H9 (cell line): ENCODE results near the gene DGKB. TPM values are rescaled to one million over a fixed set of nuclear protein-coding genes. Genes with fewer than 3 reads are reported as not detected.

Experiments used
- DNase-seq: peaks from one replicate; pipeline ENCODE4 v3.0.0-alpha.2; 2017
- H2AFZ ChIP-seq: one replicate; pipeline ENCODE4 v1.6.1; 2013; ENCODE audit warnings: mild to moderate bottlenecking, low read length, control low read depth, moderate library complexity
- H2AK5ac ChIP-seq: 2 replicates; pipeline ENCODE4 v1.6.1; 2013; ENCODE audit warnings: low read length, control low read depth, mixed read lengths; ENCODE audit not compliant: insufficient read length
- H2BK120ac ChIP-seq: one replicate; pipeline ENCODE4 v1.6.1; 2013; ENCODE audit warnings: low read depth, mild to moderate bottlenecking, low read length, control low read depth, inconsistent platforms; ENCODE audit not compliant: poor library complexity, severe bottlenecking
- H2BK12ac ChIP-seq: 2 replicates; pipeline ENCODE4 v1.6.1; 2013; ENCODE audit warnings: low read length, control low read depth, mixed read lengths, low read depth; ENCODE audit not compliant: insufficient read length
- H2BK15ac ChIP-seq: 2 replicates; pipeline ENCODE4 v1.6.1; 2013; ENCODE audit warnings: low read depth, low read length, control low read depth
- H2BK20ac ChIP-seq: one replicate; pipeline ENCODE4 v1.6.1; 2013; ENCODE audit warnings: low read depth, mild to moderate bottlenecking, low read length, control low read depth, inconsistent platforms; ENCODE audit not compliant: poor library complexity, severe bottlenecking
- H2BK5ac ChIP-seq: 2 replicates; pipeline ENCODE4 v1.6.1; 2013; ENCODE audit warnings: low read length, control low read depth, mixed read lengths; ENCODE audit not compliant: insufficient read length
- H3K14ac ChIP-seq: 2 replicates; pipeline ENCODE4 v1.6.1; 2013; ENCODE audit warnings: low read length, control low read depth; ENCODE audit not compliant: insufficient read depth
- H3K18ac ChIP-seq: 2 replicates; pipeline ENCODE4 v1.6.1; 2013; ENCODE audit warnings: low read depth, mild to moderate bottlenecking, mixed read lengths, low read length, control low read depth; ENCODE audit not compliant: insufficient read length
- H3K23ac ChIP-seq: 2 replicates; pipeline ENCODE4 v1.6.1; 2013; ENCODE audit warnings: low read length, control low read depth, mixed read lengths, low read depth; ENCODE audit not compliant: insufficient read length
- H3K23me2 ChIP-seq: 2 replicates; pipeline ENCODE4 v1.6.1; 2013; ENCODE audit warnings: low read depth, mild to moderate bottlenecking, mixed read lengths, low read length, control low read depth; ENCODE audit not compliant: insufficient read length, poor library complexity, severe bottlenecking
- H3K27ac ChIP-seq: 2 replicates; pipeline ENCODE4 v1.5.1; 2013; ENCODE audit warnings: low read length, control low read depth, mixed read lengths, low read depth; ENCODE audit not compliant: insufficient read length
- H3K27me3 ChIP-seq: 2 replicates; pipeline ENCODE4 v1.6.1; 2013; ENCODE audit warnings: low read length, control low read depth, inconsistent platforms; ENCODE audit not compliant: insufficient read depth
- H3K4ac ChIP-seq: 2 replicates; pipeline ENCODE4 v1.6.1; 2013; ENCODE audit warnings: low read depth, mild to moderate bottlenecking, control low read depth, inconsistent platforms, low read length, moderate library complexity
- H3K4me1 ChIP-seq: 2 replicates; pipeline ENCODE4 v1.6.1; 2013; ENCODE audit warnings: low read length, control low read depth, inconsistent platforms; ENCODE audit not compliant: insufficient read depth
- H3K4me2 ChIP-seq: 2 replicates; pipeline ENCODE4 v1.6.1; 2013; ENCODE audit warnings: low read length, control low read depth, mixed read lengths; ENCODE audit not compliant: insufficient read length, insufficient read depth
- H3K56ac ChIP-seq: 2 replicates; pipeline ENCODE4 v1.6.1; 2013; ENCODE audit warnings: low read depth, mild to moderate bottlenecking, mixed read lengths, low read length, control low read depth; ENCODE audit not compliant: insufficient read length
- H3K79me1 ChIP-seq: 2 replicates; pipeline ENCODE4 v1.6.1; 2013; ENCODE audit warnings: low read depth, mild to moderate bottlenecking, moderate library complexity, low read length, control low read depth, inconsistent platforms; ENCODE audit not compliant: insufficient read depth, poor library complexity, severe bottlenecking
- H3K79me2 ChIP-seq: 2 replicates; pipeline ENCODE4 v1.6.1; 2013; ENCODE audit warnings: low read length, control low read depth, inconsistent platforms; ENCODE audit not compliant: insufficient read depth
- H3K9ac ChIP-seq: 2 replicates; pipeline ENCODE4 v1.6.1; 2013; ENCODE audit warnings: low read length, control low read depth, mixed read lengths; ENCODE audit not compliant: insufficient read length; ENCODE audit errors: extremely low read depth
- H3K9me3 ChIP-seq: one replicate; pipeline ENCODE4 v1.6.1; 2013; ENCODE audit warnings: low read depth, low read length, inconsistent platforms; ENCODE audit not compliant: control insufficient read depth
- H3T11ph ChIP-seq: one replicate; pipeline ENCODE4 v1.6.1; 2013; ENCODE audit warnings: mild to moderate bottlenecking, low read length, control low read depth, inconsistent platforms
- H4K20me1 ChIP-seq: one replicate; pipeline ENCODE4 v1.6.1; 2013; ENCODE audit not compliant: control insufficient read depth, insufficient read length, insufficient read depth
- H4K5ac ChIP-seq: 2 replicates; pipeline ENCODE4 v1.6.1; 2013; ENCODE audit warnings: low read depth, mild to moderate bottlenecking, mixed read lengths, low read length, control low read depth; ENCODE audit not compliant: insufficient read length
- H4K8ac ChIP-seq: replicated peaks from 2 replicates; pipeline ENCODE4 v1.6.1; 2013; ENCODE audit warnings: low read length, control low read depth, mixed read lengths, low read depth; ENCODE audit not compliant: insufficient read length
- H4K91ac ChIP-seq: 2 replicates; pipeline ENCODE4 v1.6.1; 2013; ENCODE audit warnings: low read depth, mild to moderate bottlenecking, moderate library complexity, mixed read lengths, low read length, control low read depth; ENCODE audit not compliant: insufficient read length
- H3K27ac Mint-ChIP-seq, 3 experiments: 2 replicates in 2 of 3; 3 replicates in 1 of 3; pipeline ENCODE4 v1.8.0; 2020 to 2021; ENCODE audit warnings: mixed read lengths in 3 of 3, mild to moderate bottlenecking in 1 of 3, moderate library complexity in 1 of 3
- H3K27me3 Mint-ChIP-seq: 2 replicates; pipeline ENCODE4 v1.8.0; 2021; ENCODE audit warnings: low read depth, mild to moderate bottlenecking, moderate library complexity, mixed read lengths
- H3K36me3 Mint-ChIP-seq, 3 experiments: 2 replicates in 2 of 3; 3 replicates in 1 of 3; pipeline ENCODE4 v1.8.0; 2020 to 2021; ENCODE audit warnings: low read depth in 3 of 3, mixed read lengths in 3 of 3; ENCODE audit not compliant: insufficient read depth in 1 of 3
- H3K4me1 Mint-ChIP-seq, 2 experiments: 2 replicates each; pipeline ENCODE4 v1.8.0; 2020; ENCODE audit warnings: mixed read lengths in 2 of 2
- H3K4me3 Mint-ChIP-seq, 2 experiments: 2 replicates in 1 of 2; 3 replicates in 1 of 2; pipeline ENCODE4 v1.8.0; 2020 to 2021; ENCODE audit warnings: mild to moderate bottlenecking in 2 of 2, mixed read lengths in 2 of 2, moderate library complexity in 1 of 2
- H3K9me3 Mint-ChIP-seq, 2 experiments: 2 replicates in 1 of 2; 3 replicates in 1 of 2; pipeline ENCODE4 v1.8.0; 2020; ENCODE audit warnings: mild to moderate bottlenecking in 2 of 2, mixed read lengths in 2 of 2, moderate library complexity in 1 of 2
- CTCF ChIP-seq: fragments of 200-600 bp; sonication (generic); conservative IDR thresholded peaks from 3 replicates; pipeline ENCODE4 v1.8.0; 2021; ENCODE audit warnings: antibody characterized with exemption, mild to moderate bottlenecking
- WGBS: extraction: QIAGEN DNeasy Blood & Tissue Kit; methylation state at CpG from one replicate; pipeline ENCODE4 v1.1.7; 2013; ENCODE audit warnings: missing lambda C conversion rate, low lambda C conversion rate, mixed read lengths; ENCODE audit not compliant: insufficient read length; ENCODE audit errors: extremely low coverage; 5-methylcytosine and 5-hydroxymethylcytosine counted together
- total RNA-seq: library from RNA; stranded (reverse); gene quantifications from 2 replicates; pipeline ENCODE4 v1.2.1, GENCODE V29; 2021

DGKB gene
- total RNA-seq, 1 experiment from 2014 or later: 0.26 TPM

GRCh38 chr7:14389181-14389591, 513.4 kb downstream of the DGKB start:
- H3K4ac ChIP-seq: no peak overlapping the region
- Mint-ChIP-seq H3K27me3 (no peaks in the 10 kb centered on the region), H3K27ac (no peak overlapping the region), H3K9me3 (no peaks in the 10 kb centered on the region; a peak in 1 of 5 replicates), H3K36me3 (no peaks in the 10 kb centered on the region), H3K4me1 (peaks cover 0 to 7% of the 10 kb centered on the region in 2 experiments; a peak in 1 of 4 replicates), H3K4me3 (no peak overlapping the region)
- no peak overlapping the region for H2BK20ac ChIP-seq
- H3K9me3 ChIP-seq: no peaks in the 10 kb centered on the region
- H2AK5ac ChIP-seq: no peak overlapping the region
- no peaks in the 10 kb centered on the region for H3K23me2 ChIP-seq
- DNase-seq: no peak
- H3K18ac ChIP-seq: no peak overlapping the region
- H3K14ac ChIP-seq: no peak overlapping the region
- H3K4me2 ChIP-seq: no peak overlapping the region
- H2BK15ac ChIP-seq: no peak overlapping the region
- no CpG with 5 or more reads among the region's 5 CpGs for WGBS
- no peak overlapping the region for H2AFZ ChIP-seq
- no peaks in the 10 kb centered on the region; the same call in 1 of the 2 replicates for H3K4me1 ChIP-seq
- no peak overlapping the region for H3K27ac ChIP-seq
- H3K56ac ChIP-seq: no peak overlapping the region
- no peak overlapping the region for H2BK120ac ChIP-seq
- TF ChIP-seq CTCF: no peak
- no peak overlapping the region for H3K9ac ChIP-seq
- H4K91ac ChIP-seq: no peak overlapping the region
- H3K23ac ChIP-seq: no peak overlapping the region
- H4K8ac ChIP-seq: no peak overlapping the region
- no peaks in the 10 kb centered on the region for H4K20me1 ChIP-seq
- no peaks in the 10 kb centered on the region for H3K79me1 ChIP-seq
- no peaks in the 10 kb centered on the region for H3K79me2 ChIP-seq
- H4K5ac ChIP-seq: no peak overlapping the region
- H3K27me3 ChIP-seq: no peaks in the 10 kb centered on the region
- H3T11ph ChIP-seq: no peak overlapping the region
- H2BK12ac ChIP-seq: no peak overlapping the region
- H2BK5ac ChIP-seq: no peak overlapping the region
